PC-3 (cell line): ENCODE results near the gene AFDN. TPM values are rescaled to one million over a fixed set of nuclear protein-coding genes. Genes with fewer than 3 reads are reported as not detected.

Experiments used
- ATAC-seq: fragments of 200-7000 bp; cut with Tn5 transposase; 2 replicates; pipeline ENCODE4 v1.9.1; 2020; ENCODE audit warnings: mild to moderate bottlenecking, moderate library complexity
- BruUV-seq: library from RNA; stranded (reverse); fragments of 400-500 nt; replicated peaks from 2 replicates; lab custom pipeline; 2021; lab: Mats Ljungman, UMichigan
- CTCF ChIA-PET: fragments of 300-600 bp; sonication (Branson Sonifier 250); formaldehyde crosslinking; loops from one replicate; lab custom pipeline; 2022; ENCODE audit warnings: antibody characterized with exemption; lab: Charles Lee
- POLR2A ChIA-PET: fragments of 300-600 bp; sonication (Branson Sonifier 250); formaldehyde crosslinking; loops from one replicate; lab custom pipeline; 2022; ENCODE audit warnings: antibody characterized with exemption; ENCODE audit not compliant: unreplicated experiment; lab: Charles Lee
- DNase-seq: peaks from one replicate; pipeline ENCODE4 v3.0.0-alpha.2; 2015
- H2AFZ ChIP-seq: fragments of 300-600 bp; sonication (generic); 2 replicates; pipeline ENCODE4 v1.6.0; 2016; ENCODE audit warnings: antibody characterized with exemption, low read length
- H3F3A ChIP-seq: fragments of 300-600 bp; sonication (generic); one replicate; pipeline ENCODE4 v1.6.0; 2017; ENCODE audit warnings: antibody characterized with exemption, low read length, control low read depth, mild to moderate bottlenecking; ENCODE audit not compliant: unreplicated experiment
- H3K27ac ChIP-seq: fragments of 300-600 bp; sonication (generic); 2 replicates; pipeline ENCODE4 v1.5.1; 2016; ENCODE audit warnings: mild to moderate bottlenecking, low read length
- H3K27me3 ChIP-seq: fragments of 300-600 bp; sonication (generic); 2 replicates; pipeline ENCODE4 v1.6.1; 2016; ENCODE audit warnings: low read length, mixed read lengths
- H3K36me3 ChIP-seq: fragments of 300-600 bp; sonication (generic); 2 replicates; pipeline ENCODE4 v1.6.1; 2016; ENCODE audit warnings: low read depth, mixed run types, low read length, mixed read lengths
- H3K4me1 ChIP-seq: fragments of 300-600 bp; sonication (generic); 2 replicates; pipeline ENCODE4 v1.5.1; 2016; ENCODE audit warnings: low read length; ENCODE audit not compliant: insufficient read depth
- H3K4me2 ChIP-seq: fragments of 300-600 bp; sonication (generic); 2 replicates; pipeline ENCODE4 v1.6.0; 2016; ENCODE audit warnings: low read length
- H3K4me3 ChIP-seq: fragments of 300-600 bp; sonication (generic); 2 replicates; pipeline ENCODE4 v1.5.1; 2016; ENCODE audit warnings: mild to moderate bottlenecking, low read length, mixed read lengths
- H3K79me2 ChIP-seq: fragments of 300-600 bp; sonication (generic); 2 replicates; pipeline ENCODE4 v1.6.1; 2017; ENCODE audit warnings: low read length, mixed read lengths
- H3K9ac ChIP-seq: fragments of 300-600 bp; sonication (generic); 2 replicates; pipeline ENCODE4 v1.6.0; 2016; ENCODE audit warnings: mild to moderate bottlenecking, low read length
- H3K9me2 ChIP-seq: fragments of 300-600 bp; sonication (generic); replicated peaks from 2 replicates; pipeline ENCODE4 v1.6.1; 2016; ENCODE audit warnings: mixed run types, low read length, mixed read lengths
- H3K9me3 ChIP-seq: fragments of 300-600 bp; sonication (generic); 2 replicates; pipeline ENCODE4 v1.6.1; 2016; ENCODE audit warnings: low read length, mixed read lengths
- H4K20me1 ChIP-seq: fragments of 300-600 bp; sonication (generic); 2 replicates; pipeline ENCODE4 v1.6.1; 2016; ENCODE audit warnings: low read length, mixed read lengths
- CTCF ChIP-seq: fragments of 300-600 bp; sonication (generic); conservative IDR thresholded peaks from 2 replicates; pipeline ENCODE4 v1.5.1; 2017; ENCODE audit warnings: antibody characterized with exemption, low read depth, mild to moderate bottlenecking, low read length
- EZH2 ChIP-seq: fragments of 300-600 bp; sonication (generic); IDR thresholded peaks from one replicate; pipeline ENCODE4 v1.6.1; 2017; ENCODE audit warnings: antibody characterized with exemption, mild to moderate bottlenecking, low read length; ENCODE audit not compliant: unreplicated experiment
- EZH2phosphoT487 ChIP-seq: fragments of 300-600 bp; sonication (generic); IDR thresholded peaks from 2 replicates; pipeline ENCODE4 v1.6.1; 2018; ENCODE audit warnings: mild to moderate bottlenecking, antibody characterized with exemption, low read length, borderline replicate concordance
- intact Hi-C: fragments of 100-400 bp; cut with micrococcal nuclease; formaldehyde crosslinking; loops from 2 replicates; pipeline ENCODE4 v1.9.0; 2023
- total RNA-seq: library from RNA; depleted of rRNA; stranded (reverse); fragments of >200 nt; gene quantifications from 2 replicates; pipeline ENCODE4 v1.2.3, GENCODE V29; 2014

The AFDN gene
- total RNA-seq, 1 experiment from 2014 or later: 37.1 TPM

GRCh38 chr6:167846997-167847606 lies 20.4 kb downstream of the AFDN start:
- Histone ChIP-seq H3K27ac (no peak overlapping the region), H2AFZ (no peak overlapping the region), H3K36me3 (no peaks in the 10 kb centered on the region), H3K9ac (no peak overlapping the region), H3K4me1 (peaks cover 41% of the 10 kb centered on the region), H3F3A (peaks cover 5% of the 10 kb centered on the region), H3K9me2 (no peaks in the 10 kb centered on the region), H3K79me2 (peaks cover 95% of the 10 kb centered on the region), H3K4me2 (no peak overlapping the region), H3K27me3 (no peaks in the 10 kb centered on the region), H3K4me3 (no peak overlapping the region), H3K9me3 (no peaks in the 10 kb centered on the region), H4K20me1 (no peaks in the 10 kb centered on the region)
- ChIA-PET CTCF (no interaction called here), POLR2A (no interaction called here)
- DNase-seq (no peak), ATAC-seq (no peak)
- no TSS peak for BruUV-seq
- intact Hi-C loops: no loop called here
- no peak for TF ChIP-seq EZH2phosphoT487
- no peak for TF ChIP-seq CTCF
- TF ChIP-seq EZH2: no peak

GRCh38 chr6:167847936-167848335 lies 21.2 kb downstream of the AFDN start:
- intact Hi-C loops: no loop called here
- H3K27ac ChIP-seq: no peak overlapping the region

More at GRCh38 chr6:167847936-167848335, 21.2 kb downstream of the AFDN start:
- TF ChIP-seq CTCF: no peak
- no peak for TF ChIP-seq EZH2
- TF ChIP-seq EZH2phosphoT487: no peak
- Histone ChIP-seq H3K4me3 (no peak overlapping the region), H3K4me2 (no peak overlapping the region), H3K9ac (no peak overlapping the region), H2AFZ (no peak overlapping the region), H3K4me1 (peaks cover 37% of the 10 kb centered on the region), H3K27me3 (no peaks in the 10 kb centered on the region), H3F3A (peaks cover 5% of the 10 kb centered on the region), H3K9me3 (no peaks in the 10 kb centered on the region), H3K79me2 (peaks cover 95% of the 10 kb centered on the region), H3K9me2 (no peaks in the 10 kb centered on the region), H3K36me3 (no peaks in the 10 kb centered on the region), H4K20me1 (no peaks in the 10 kb centered on the region)
- DNase-seq: no peak
- no TSS peak for BruUV-seq
- ChIA-PET POLR2A (no interaction called here), CTCF (no interaction called here)
- ATAC-seq: no peak
